ENCODE data around the gene PTPRT.

PTPRT gene

GRCh38 chr20:42046371-42047085, 1143.2 kb downstream of the PTPRT start:
- ChIA-PET CTCF (no interaction called here), POLR2A (no interaction called here)
- DNase-seq (ENCODE audit: extremely low spot score): no peak
- no peak for TF ChIP-seq FOXK2 (IDR thresholded peaks at IDR 0.05)
- no peak for TF ChIP-seq HDGF (IDR thresholded peaks at IDR 0.05; ENCODE audit: borderline replicate concordance)
- no peak for TF ChIP-seq PKNOX1 (IDR thresholded peaks at IDR 0.05)
- no peak for TF ChIP-seq CTBP1 (IDR thresholded peaks at IDR 0.05; ENCODE audit: borderline replicate concordance)
- no peak for TF ChIP-seq LEF1 (IDR thresholded peaks at IDR 0.05; ENCODE audit: borderline replicate concordance)
- TF ChIP-seq TARDBP (IDR thresholded peaks at IDR 0.05): no peak
- TF ChIP-seq NFRKB (IDR thresholded peaks at IDR 0.05): no peak
- no peak for TF ChIP-seq BHLHE40 (IDR thresholded peaks at IDR 0.05; ENCODE audit: borderline replicate concordance)
- TF ChIP-seq L3MBTL2 (conservative IDR thresholded peaks at IDR 0.05): no peak
- no peak for TF ChIP-seq SUZ12 (IDR thresholded peaks at IDR 0.05)
- no peak for TF ChIP-seq FOXA1 (IDR thresholded peaks at IDR 0.05)
- no peak for TF ChIP-seq ZNF384 (IDR thresholded peaks at IDR 0.05)
- TF ChIP-seq ARNT (IDR thresholded peaks at IDR 0.05): no peak
- no peak for TF ChIP-seq SP1 (IDR thresholded peaks at IDR 0.05)
- no peak for TF ChIP-seq ELF4 (IDR thresholded peaks at IDR 0.05)
- no peak for TF ChIP-seq FOXM1 (IDR thresholded peaks at IDR 0.05; ENCODE audit: borderline replicate concordance)

- ChIA-PET CTCF (no interaction called here), POLR2A (no interaction called here)
- no peak for TF ChIP-seq L3MBTL2 (conservative IDR thresholded peaks at IDR 0.05)
- TF ChIP-seq HDGF (IDR thresholded peaks at IDR 0.05; ENCODE audit: borderline replicate concordance): no peak
- TF ChIP-seq ELF4 (IDR thresholded peaks at IDR 0.05): no peak
- TF ChIP-seq NFRKB (IDR thresholded peaks at IDR 0.05): no peak
- TF ChIP-seq PKNOX1 (IDR thresholded peaks at IDR 0.05): no peak
- no peak for DNase-seq (ENCODE audit: extremely low spot score)
Measured at GRCh38 chr20:42043921-42044320, 1145.8 kb downstream of the PTPRT start.

GRCh38 chr20:42041000-42041565, 1148.6 kb downstream of the PTPRT start:
- no peak for TF ChIP-seq CTBP1 (IDR thresholded peaks at IDR 0.05; ENCODE audit: borderline replicate concordance)
- no peak for TF ChIP-seq FOXK2 (IDR thresholded peaks at IDR 0.05)
- no peak for TF ChIP-seq FOXM1 (IDR thresholded peaks at IDR 0.05; ENCODE audit: borderline replicate concordance)
- no peak for TF ChIP-seq SUZ12 (IDR thresholded peaks at IDR 0.05)
- no peak for TF ChIP-seq ZNF384 (IDR thresholded peaks at IDR 0.05)
- no peak for TF ChIP-seq LEF1 (IDR thresholded peaks at IDR 0.05; ENCODE audit: borderline replicate concordance)
- no peak for TF ChIP-seq L3MBTL2 (conservative IDR thresholded peaks at IDR 0.05)
- no peak for TF ChIP-seq HDGF (IDR thresholded peaks at IDR 0.05; ENCODE audit: borderline replicate concordance)
- no peak for TF ChIP-seq ARNT (IDR thresholded peaks at IDR 0.05)
- TF ChIP-seq SP1 (IDR thresholded peaks at IDR 0.05): no peak
- no peak for TF ChIP-seq BHLHE40 (IDR thresholded peaks at IDR 0.05; ENCODE audit: borderline replicate concordance)
- TF ChIP-seq ELF4 (IDR thresholded peaks at IDR 0.05): no peak
- TF ChIP-seq NFRKB (IDR thresholded peaks at IDR 0.05): no peak
- no peak for TF ChIP-seq TARDBP (IDR thresholded peaks at IDR 0.05)
- TF ChIP-seq PKNOX1 (IDR thresholded peaks at IDR 0.05): no peak
- no peak for TF ChIP-seq FOXA1 (IDR thresholded peaks at IDR 0.05)
- no peak for DNase-seq (ENCODE audit: extremely low spot score)
- CTCF ChIA-PET: no interaction called here
- POLR2A ChIA-PET: no interaction called here

- CTCF ChIA-PET: no interaction called here
- POLR2A ChIA-PET: no interaction called here
- DNase-seq (ENCODE audit: extremely low spot score): no peak
- TF ChIP-seq SP1 (IDR thresholded peaks at IDR 0.05) (no peak), SUZ12 (IDR thresholded peaks at IDR 0.05) (no peak), CTBP1 (IDR thresholded peaks at IDR 0.05; ENCODE audit: borderline replicate concordance) (no peak), FOXK2 (IDR thresholded peaks at IDR 0.05) (no peak), ZNF384 (IDR thresholded peaks at IDR 0.05) (no peak), ARNT (IDR thresholded peaks at IDR 0.05) (no peak), LEF1 (IDR thresholded peaks at IDR 0.05; ENCODE audit: borderline replicate concordance) (no peak), FOXM1 (IDR thresholded peaks at IDR 0.05; ENCODE audit: borderline replicate concordance) (no peak), ELF4 (IDR thresholded peaks at IDR 0.05) (no peak), FOXA1 (IDR thresholded peaks at IDR 0.05) (no peak), PKNOX1 (IDR thresholded peaks at IDR 0.05) (no peak), L3MBTL2 (conservative IDR thresholded peaks at IDR 0.05) (no peak), HDGF (IDR thresholded peaks at IDR 0.05; ENCODE audit: borderline replicate concordance) (no peak), BHLHE40 (IDR thresholded peaks at IDR 0.05; ENCODE audit: borderline replicate concordance) (no peak), TARDBP (IDR thresholded peaks at IDR 0.05) (no peak), NFRKB (IDR thresholded peaks at IDR 0.05) (no peak)
Measured at GRCh38 chr20:42027746-42028268, 1161.9 kb downstream of the PTPRT start.

- TF ChIP-seq NFRKB (IDR thresholded peaks at IDR 0.05) (no peak), BHLHE40 (IDR thresholded peaks at IDR 0.05; ENCODE audit: borderline replicate concordance) (no peak), CTBP1 (IDR thresholded peaks at IDR 0.05; ENCODE audit: borderline replicate concordance) (no peak), ELF4 (IDR thresholded peaks at IDR 0.05) (no peak), LEF1 (IDR thresholded peaks at IDR 0.05; ENCODE audit: borderline replicate concordance) (no peak), SP1 (IDR thresholded peaks at IDR 0.05) (no peak), ARNT (IDR thresholded peaks at IDR 0.05) (no peak), ZNF384 (IDR thresholded peaks at IDR 0.05) (no peak)
- CTCF ChIA-PET: no interaction called here
- POLR2A ChIA-PET: no interaction called here
- DNase-seq (ENCODE audit: extremely low spot score): no peak
Measured at GRCh38 chr20:42026599-42026998, 1163.1 kb downstream of the PTPRT start.
